Astrocyte (in vitro differentiated cells and primary cell): ENCODE results near the gene HMGXB3.

Experiments
- CTCF ChIP-seq: IDR thresholded peaks from 2 replicates; pipeline ENCODE4 v1.5.1; 2011; ENCODE audit warnings: low read depth, mild to moderate bottlenecking, inconsistent platforms, low read length, moderate library complexity; ENCODE audit not compliant: insufficient read depth
- EZH2 ChIP-seq: IDR thresholded peaks from 2 replicates; pipeline ENCODE4 v1.6.1; 2012; ENCODE audit warnings: mild to moderate bottlenecking, low read length, inconsistent platforms; ENCODE audit not compliant: insufficient read depth

GRCh38 chr5:150055326-150056074, 55.0 kb downstream of the HMGXB3 start:
- TF ChIP-seq CTCF (no peak), EZH2 (no peak)
